COR-L47 (cell line): ENCODE data around the gene GOSR1.
"Not testable (repeated sequence)": the region's sequence is repeated elsewhere in the genome, so short reads cannot be mapped to it uniquely, and the experiment has no call there.

Source experiments
- DNase-seq: peaks from one replicate; lab custom pipeline; 2025; lab: John Stamatoyannopoulos, UW

The GOSR1 gene

DNA sequence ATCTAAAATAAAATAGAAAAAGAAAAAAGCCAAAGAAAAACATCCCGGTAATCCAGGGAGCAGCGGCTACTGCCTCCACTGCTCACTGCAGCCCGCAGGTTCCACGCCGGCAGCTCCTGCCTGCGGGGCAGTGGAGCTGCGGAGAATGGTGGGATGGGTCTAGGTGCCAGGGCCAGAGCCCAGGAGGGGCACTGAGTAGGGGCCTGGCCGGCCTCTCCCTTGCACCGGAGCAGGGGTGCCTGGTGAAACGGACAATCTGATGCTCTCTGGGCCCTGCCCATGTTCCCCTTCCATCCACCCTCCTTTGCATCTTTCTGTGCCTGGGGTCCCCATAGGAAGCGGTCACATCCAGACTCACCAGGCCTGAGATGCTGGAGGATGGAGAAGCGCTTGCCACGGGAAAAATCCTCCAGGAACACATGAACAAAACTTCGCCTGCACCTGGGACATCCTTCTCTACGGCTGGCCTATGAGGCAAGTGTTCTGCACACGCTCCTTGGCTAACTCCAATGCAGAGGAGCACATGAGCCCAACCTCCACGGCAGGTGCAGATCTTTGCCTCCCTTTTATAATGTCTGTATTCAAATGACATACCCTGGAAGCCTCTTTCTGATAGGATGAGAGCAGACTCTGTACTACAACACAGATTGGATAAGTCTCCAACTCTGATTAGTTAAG, 98.6 kb downstream of the GOSR1 start:
- DNase-seq: not testable (repeated sequence)

DNA sequence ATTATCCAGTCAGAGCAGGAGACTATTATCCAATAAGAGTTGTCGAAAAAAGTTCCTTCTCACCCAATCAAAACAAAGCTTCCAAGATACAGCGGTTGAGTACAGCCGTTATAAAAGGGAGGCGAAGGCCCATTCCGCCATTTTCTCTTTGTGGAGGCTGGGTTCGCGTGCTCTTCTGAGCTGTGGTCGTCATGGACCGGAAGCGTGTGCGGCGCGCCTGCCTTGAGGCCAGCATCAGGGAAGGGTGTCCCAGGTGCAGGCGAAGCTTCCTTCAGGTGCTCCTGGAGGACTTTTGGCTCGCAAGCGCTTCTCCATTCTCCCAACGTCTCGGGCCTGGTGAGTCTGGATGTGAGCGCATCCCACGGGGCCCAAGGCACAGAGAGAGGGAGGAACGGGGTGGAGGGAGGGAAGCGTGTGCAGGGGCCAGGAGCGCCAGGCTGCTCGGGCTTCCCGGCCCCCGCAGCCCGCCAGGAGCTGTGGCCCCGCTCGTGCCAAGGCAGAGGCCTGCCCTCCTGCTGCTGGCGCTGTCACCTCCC, 99.2 kb downstream of the GOSR1 start:
- peak; percentile 81 for DNase-seq
